ACC112 (cell line): ENCODE measurements around the gene FRAS1.
"Not testable (repeated sequence)": the region's sequence is repeated elsewhere in the genome, so short reads cannot be mapped to it uniquely, and the experiment has no call there.

Experiments used
- H2AFZ ChIP-seq: fragments of 200-600 bp; sonication (generic); one replicate; pipeline ENCODE4 v1.6.0; 2017; ENCODE audit warnings: antibody characterized with exemption, low read length; ENCODE audit not compliant: unreplicated experiment
- H3K27ac ChIP-seq: fragments of 200-600 bp; sonication (generic); 2 replicates; pipeline ENCODE4 v1.5.1; 2014; ENCODE audit warnings: low read depth, mild to moderate bottlenecking, antibody characterized with exemption, low read length, moderate library complexity
- H3K27me3 ChIP-seq: fragments of 200-600 bp; sonication (generic); 2 replicates; pipeline ENCODE4 v1.6.1; 2014; ENCODE audit warnings: mild to moderate bottlenecking, antibody characterized with exemption, low read length, moderate library complexity, mixed read lengths; ENCODE audit not compliant: insufficient read depth
- H3K36me3 ChIP-seq: fragments of 200-600 bp; sonication (generic); 2 replicates; pipeline ENCODE4 v1.6.1; 2016; ENCODE audit warnings: mild to moderate bottlenecking, antibody characterized with exemption, low read length, moderate library complexity, mixed read lengths; ENCODE audit not compliant: insufficient read depth
- H3K4me1 ChIP-seq: fragments of 200-600 bp; sonication (generic); one replicate; pipeline ENCODE4 v1.6.1; 2016; ENCODE audit warnings: low read length, mixed read lengths; ENCODE audit not compliant: insufficient read depth, unreplicated experiment, control insufficient read depth
- H3K4me3 ChIP-seq: fragments of 200-600 bp; sonication (generic); 2 replicates; pipeline ENCODE4 v1.5.1; 2014; ENCODE audit warnings: mild to moderate bottlenecking, low read depth, low read length
- H3K79me2 ChIP-seq: fragments of 200-600 bp; sonication (generic); one replicate; pipeline ENCODE4 v1.6.0; 2016; ENCODE audit warnings: low read length; ENCODE audit not compliant: control insufficient read depth, unreplicated experiment, insufficient read depth

The FRAS1 gene

GRCh38 chr4:78121338-78121904, 64.3 kb downstream of the FRAS1 start:
- Histone ChIP-seq H3K4me3 (no peak overlapping the region), H3K79me2 (no peaks in the 10 kb centered on the region), H2AFZ (no peak overlapping the region), H3K27ac (no peak overlapping the region), H3K4me1 (no peaks in the 10 kb centered on the region), H3K27me3 (no peaks in the 10 kb centered on the region), H3K36me3 (no peaks in the 10 kb centered on the region)

- not testable (repeated sequence) for H3K27ac ChIP-seq, H3K36me3 ChIP-seq, H3K79me2 ChIP-seq, H2AFZ ChIP-seq, H3K4me1 ChIP-seq, H3K27me3 ChIP-seq, H3K4me3 ChIP-seq
Measured at GRCh38 chr4:78125834-78126331, 68.8 kb downstream of the FRAS1 start.

- Histone ChIP-seq H3K36me3 (no peaks in the 10 kb centered on the region), H2AFZ (no peak overlapping the region), H3K4me1 (no peaks in the 10 kb centered on the region), H3K79me2 (no peaks in the 10 kb centered on the region), H3K27ac (no peak overlapping the region), H3K4me3 (no peak overlapping the region), H3K27me3 (no peaks in the 10 kb centered on the region)
Measured at GRCh38 chr4:78129383-78130108, 72.4 kb downstream of the FRAS1 start.

GRCh38 chr4:78131403-78131802, 74.3 kb downstream of the FRAS1 start:
- H2AFZ ChIP-seq = no peak overlapping the region
- H3K27ac ChIP-seq = no peak overlapping the region
- H3K4me3 ChIP-seq = no peak overlapping the region
- no peaks in the 10 kb centered on the region for H3K27me3 ChIP-seq
- no peaks in the 10 kb centered on the region for H3K79me2 ChIP-seq
- H3K36me3 ChIP-seq = no peaks in the 10 kb centered on the region
- no peaks in the 10 kb centered on the region for H3K4me1 ChIP-seq

GRCh38 chr4:78136109-78137081, 79.3 kb downstream of the FRAS1 start:
- H3K27me3 ChIP-seq = no peaks in the 10 kb centered on the region
- H3K4me1 ChIP-seq = no peaks in the 10 kb centered on the region
- H3K4me3 ChIP-seq = no peak overlapping the region
- no peak overlapping the region for H3K27ac ChIP-seq
- no peak overlapping the region for H2AFZ ChIP-seq
- H3K79me2 ChIP-seq = no peaks in the 10 kb centered on the region
- no peaks in the 10 kb centered on the region for H3K36me3 ChIP-seq

- H3K36me3 ChIP-seq = no peaks in the 10 kb centered on the region
- H2AFZ ChIP-seq = no peak overlapping the region
- H3K4me3 ChIP-seq = no peak overlapping the region
- H3K4me1 ChIP-seq = no peaks in the 10 kb centered on the region
- no peaks in the 10 kb centered on the region for H3K27me3 ChIP-seq
- H3K27ac ChIP-seq = no peak overlapping the region
- H3K79me2 ChIP-seq = no peaks in the 10 kb centered on the region
Measured at GRCh38 chr4:78137532-78137931, 80.4 kb downstream of the FRAS1 start.

GRCh38 chr4:78138252-78138651, 81.1 kb downstream of the FRAS1 start:
- H3K4me3 ChIP-seq = no peak overlapping the region
- no peaks in the 10 kb centered on the region for H3K4me1 ChIP-seq
- H3K27me3 ChIP-seq = no peaks in the 10 kb centered on the region
- H3K36me3 ChIP-seq = no peaks in the 10 kb centered on the region
- H2AFZ ChIP-seq = no peak overlapping the region
- H3K79me2 ChIP-seq = no peaks in the 10 kb centered on the region
- no peak overlapping the region for H3K27ac ChIP-seq

GRCh38 chr4:78143634-78144033, 86.5 kb downstream of the FRAS1 start:
- Histone ChIP-seq H3K27ac (no peak overlapping the region), H2AFZ (no peak overlapping the region), H3K27me3 (no peaks in the 10 kb centered on the region), H3K4me3 (no peak overlapping the region), H3K4me1 (no peaks in the 10 kb centered on the region), H3K79me2 (no peaks in the 10 kb centered on the region), H3K36me3 (no peaks in the 10 kb centered on the region)

GRCh38 chr4:78145008-78145407, 87.9 kb downstream of the FRAS1 start:
- no peak overlapping the region for H3K4me3 ChIP-seq
- no peaks in the 10 kb centered on the region for H3K4me1 ChIP-seq
- no peaks in the 10 kb centered on the region for H3K36me3 ChIP-seq
- no peaks in the 10 kb centered on the region for H3K79me2 ChIP-seq
- H3K27ac ChIP-seq = no peak overlapping the region
- H3K27me3 ChIP-seq = no peaks in the 10 kb centered on the region
- H2AFZ ChIP-seq = no peak overlapping the region

- H3K4me3 ChIP-seq = no peak overlapping the region
- no peaks in the 10 kb centered on the region for H3K4me1 ChIP-seq
- H3K36me3 ChIP-seq = no peaks in the 10 kb centered on the region
- no peak overlapping the region for H3K27ac ChIP-seq
- H3K27me3 ChIP-seq = no peaks in the 10 kb centered on the region
- H3K79me2 ChIP-seq = no peaks in the 10 kb centered on the region
- H2AFZ ChIP-seq = no peak overlapping the region
Measured at GRCh38 chr4:78145622-78146021, 88.5 kb downstream of the FRAS1 start.
